PC-9 (cell line): ENCODE data around the gene IGF1. TPM values are rescaled to one million over a fixed set of nuclear protein-coding genes. Genes with fewer than 3 reads are reported as not detected.
"Not testable (repeated sequence)": the region's sequence is repeated elsewhere in the genome, so short reads cannot be mapped to it uniquely, and the experiment has no call there.

Source experiments
- BruUV-seq: library from RNA; stranded (reverse); fragments of 400-500 nt; replicated peaks from 2 replicates; lab custom pipeline; 2021; lab: Mats Ljungman, UMichigan
- CTCF ChIA-PET: fragments of 300-600 bp; sonication (Branson Sonifier 250); formaldehyde crosslinking; loops from one replicate; lab custom pipeline; 2022; ENCODE audit warnings: antibody characterized with exemption; lab: Charles Lee
- POLR2A ChIA-PET: fragments of 300-600 bp; sonication (Branson Sonifier 250); formaldehyde crosslinking; loops from one replicate; lab custom pipeline; 2022; ENCODE audit warnings: antibody characterized with exemption; ENCODE audit not compliant: unreplicated experiment; lab: Charles Lee
- DNase-seq, 2 experiments: peaks; one replicate each; pipeline versions ENCODE4 v3.0.0 to v3.0.0-alpha.2; 2015 to 2022; ENCODE audit warnings: mixed read lengths in 1 of 2
- H2AFZ ChIP-seq: fragments of 200-600 bp; sonication (generic); 2 replicates; pipeline ENCODE4 v1.8.1; 2017; ENCODE audit warnings: antibody characterized with exemption
- H3F3A ChIP-seq: fragments of 200-600 bp; sonication (generic); 2 replicates; pipeline ENCODE4 v1.8.1; 2017; ENCODE audit warnings: antibody characterized with exemption, mild to moderate bottlenecking, low read depth; ENCODE audit not compliant: insufficient read depth
- H3K27ac ChIP-seq: fragments of 200-600 bp; sonication (generic); 2 replicates; pipeline ENCODE4 v1.6.1; 2016; ENCODE audit warnings: mixed run types
- H3K27me3 ChIP-seq: fragments of 200-600 bp; sonication (generic); 2 replicates; pipeline ENCODE4 v1.6.1; 2016; ENCODE audit warnings: low read depth, mixed run types; ENCODE audit not compliant: insufficient read depth
- H3K36me3 ChIP-seq: fragments of 200-600 bp; sonication (generic); 2 replicates; pipeline ENCODE4 v1.6.1; 2016; ENCODE audit warnings: low read depth, mixed run types
- H3K4me1 ChIP-seq: fragments of 200-600 bp; sonication (generic); replicated peaks from 2 replicates; pipeline ENCODE4 v1.6.1; 2016; ENCODE audit warnings: mixed run types; ENCODE audit not compliant: insufficient read depth
- H3K4me2 ChIP-seq: fragments of 200-600 bp; sonication (generic); 2 replicates; pipeline ENCODE4 v1.6.1; 2017; ENCODE audit warnings: mixed run types
- H3K4me3 ChIP-seq: fragments of 200-600 bp; sonication (generic); 2 replicates; pipeline ENCODE4 v1.6.1; 2016; ENCODE audit warnings: mixed run types
- H3K79me2 ChIP-seq: fragments of 200-600 bp; sonication (generic); 2 replicates; pipeline ENCODE4 v1.6.1; 2017; ENCODE audit warnings: low read depth, mixed run types
- H3K9me2 ChIP-seq: fragments of 200-600 bp; sonication (generic); 2 replicates; pipeline ENCODE4 v1.8.1; 2017; ENCODE audit warnings: mild to moderate bottlenecking; ENCODE audit not compliant: insufficient read depth
- H3K9me3 ChIP-seq: fragments of 200-600 bp; sonication (generic); 2 replicates; pipeline ENCODE4 v1.8.1; 2016; ENCODE audit warnings: low read depth; ENCODE audit not compliant: insufficient read depth
- H4K20me1 ChIP-seq: fragments of 200-600 bp; sonication (generic); 2 replicates; pipeline ENCODE4 v1.8.1; 2017; ENCODE audit not compliant: insufficient read depth
- CTCF ChIP-seq: fragments of 200-600 bp; sonication (generic); conservative IDR thresholded peaks from 2 replicates; pipeline ENCODE4 v1.6.1; 2017; ENCODE audit warnings: mixed run types, antibody characterized with exemption, mild to moderate bottlenecking, moderate library complexity
- EZH2 ChIP-seq: fragments of 200-600 bp; sonication (generic); IDR thresholded peaks from 2 replicates; pipeline ENCODE4 v1.8.0; 2017; ENCODE audit warnings: antibody characterized with exemption, low read depth
- intact Hi-C: fragments of 100-400 bp; cut with micrococcal nuclease; formaldehyde crosslinking; loops from one replicate; pipeline ENCODE4 v1.10.0; 2022; ENCODE audit not compliant: unreplicated experiment
- total RNA-seq: library from RNA; stranded (reverse); gene quantifications from 2 replicates; pipeline ENCODE4 v1.2.3, GENCODE V29; 2021

Gene IGF1
- total RNA-seq, 1 experiment from 2014 or later, result not detected

GRCh38 chr12:102364709-102365108, 115.7 kb downstream of the IGF1 start:
- intact Hi-C loops, result no loop called here
- H3K79me2 ChIP-seq, result no peaks in the 10 kb centered on the region
- DNase-seq, result no peak
- no peaks in the 10 kb centered on the region for H3K4me1 ChIP-seq
- no peak for TF ChIP-seq CTCF
- TF ChIP-seq EZH2, result no peak
- ChIA-PET POLR2A (no interaction called here), CTCF (no interaction called here)
- H3K9me3 ChIP-seq, result no peaks in the 10 kb centered on the region
- no TSS peak for BruUV-seq
- H3F3A ChIP-seq, result no peaks in the 10 kb centered on the region
- H2AFZ ChIP-seq, result no peak overlapping the region
- H3K36me3 ChIP-seq, result no peaks in the 10 kb centered on the region
- H3K27me3 ChIP-seq, result no peaks in the 10 kb centered on the region
- no peak overlapping the region for H3K27ac ChIP-seq
- no peaks in the 10 kb centered on the region for H4K20me1 ChIP-seq
- H3K9me2 ChIP-seq, result no peaks in the 10 kb centered on the region
- H3K4me2 ChIP-seq, result no peak overlapping the region
- H3K4me3 ChIP-seq, result no peak overlapping the region

GRCh38 chr12:102356690-102357089, 123.7 kb downstream of the IGF1 start:
- H3K4me2 ChIP-seq, result no peak overlapping the region
- H3K4me1 ChIP-seq, result no peaks in the 10 kb centered on the region
- POLR2A ChIA-PET, result no interaction called here
- intact Hi-C loops, result no loop called here
- CTCF ChIA-PET, result no interaction called here
- H3K27ac ChIP-seq, result no peak overlapping the region
- H3K9me2 ChIP-seq, result no peaks in the 10 kb centered on the region
- BruUV-seq, result no TSS peak
- no peaks in the 10 kb centered on the region for H4K20me1 ChIP-seq
- no peak overlapping the region for H3K4me3 ChIP-seq
- peaks cover 4% of the 10 kb centered on the region; the same call in 1 of the 2 replicates for H3K9me3 ChIP-seq
- no peaks in the 10 kb centered on the region for H3K27me3 ChIP-seq
- H3K79me2 ChIP-seq, result no peaks in the 10 kb centered on the region
- TF ChIP-seq EZH2, result no peak
- no peak for TF ChIP-seq CTCF
- no peak overlapping the region for H2AFZ ChIP-seq
- no peaks in the 10 kb centered on the region for H3K36me3 ChIP-seq
- no peak for DNase-seq
- H3F3A ChIP-seq, result no peaks in the 10 kb centered on the region

GRCh38 chr12:102354281-102354680, 126.1 kb downstream of the IGF1 start:
- DNase-seq, H3K4me1 ChIP-seq, H3F3A ChIP-seq, H3K4me2 ChIP-seq, H3K79me2 ChIP-seq, H3K9me2 ChIP-seq, H2AFZ ChIP-seq, BruUV-seq, H3K9me3 ChIP-seq, H4K20me1 ChIP-seq, H3K27ac ChIP-seq, H3K4me3 ChIP-seq, POLR2A ChIA-PET, H3K36me3 ChIP-seq, H3K27me3 ChIP-seq, intact Hi-C loops, CTCF ChIA-PET: not testable (repeated sequence)

- no peaks in the 10 kb centered on the region for H3F3A ChIP-seq
- peaks cover 4% of the 10 kb centered on the region; the same call in 1 of the 2 replicates for H3K9me3 ChIP-seq
- DNase-seq, result no peak
- H3K27me3 ChIP-seq, result no peaks in the 10 kb centered on the region
- H3K4me1 ChIP-seq, result no peaks in the 10 kb centered on the region
- no TSS peak for BruUV-seq
- no peak overlapping the region for H3K27ac ChIP-seq
- H3K4me3 ChIP-seq, result no peak overlapping the region
- H3K79me2 ChIP-seq, result no peaks in the 10 kb centered on the region
- intact Hi-C loops, result no loop called here
- ChIA-PET POLR2A (no interaction called here), CTCF (no interaction called here)
- H3K9me2 ChIP-seq, result no peaks in the 10 kb centered on the region; the same call in 1 of the 2 replicates
- no peaks in the 10 kb centered on the region for H4K20me1 ChIP-seq
- H2AFZ ChIP-seq, result no peak overlapping the region
- TF ChIP-seq CTCF (no peak), EZH2 (no peak)
- no peak overlapping the region for H3K4me2 ChIP-seq
- no peaks in the 10 kb centered on the region for H3K36me3 ChIP-seq
Measured at GRCh38 chr12:102351322-102351721, 129.0 kb downstream of the IGF1 start.
